Lung (tissue), 12 donors: ENCODE results near the gene RGS3. TPM values are rescaled to one million over a fixed set of nuclear protein-coding genes. Genes with fewer than 3 reads are reported as not detected.

Source experiments
- ATAC-seq: fragments of 200-7000 bp; cut with Tn5 transposase; one replicate; pipeline ENCODE4 v1.9.1; 2020; ENCODE audit warnings: moderate number of reproducible peaks; ENCODE audit not compliant: insufficient read depth, low FRiP score
- DNase-seq, 3 donors: peaks; one replicate each; pipeline ENCODE4 v3.0.0-alpha.2; 2013 to 2017
- H3K27ac ChIP-seq, 2 donors: one replicate each; pipeline ENCODE4 v1.5.1; 2013; ENCODE audit warnings: mild to moderate bottlenecking in 2 of 2, moderate library complexity in 2 of 2, control low read depth in 1 of 2, inconsistent platforms in 1 of 2, low read depth in 1 of 2, low read length in 1 of 2
- H3K27me3 ChIP-seq, 3 donors: one replicate each; pipeline ENCODE4 v1.5.1; 2013; ENCODE audit warnings: low read length in 2 of 3; ENCODE audit not compliant: control insufficient read depth in 3 of 3, insufficient read depth in 3 of 3
- H3K36me3 ChIP-seq, 4 donors: one replicate each; pipeline ENCODE4 v1.5.1; 2013; ENCODE audit warnings: low read length in 4 of 4, mild to moderate bottlenecking in 1 of 4, moderate library complexity in 1 of 4; ENCODE audit not compliant: control insufficient read depth in 4 of 4, insufficient read depth in 4 of 4
- H3K4me1 ChIP-seq, 5 donors: one replicate each; pipeline ENCODE4 v1.5.1; 2013; ENCODE audit warnings: low read length in 5 of 5, mild to moderate bottlenecking in 2 of 5, moderate library complexity in 1 of 5; ENCODE audit not compliant: control insufficient read depth in 5 of 5, insufficient read depth in 5 of 5
- H3K4me3 ChIP-seq: one replicate; pipeline ENCODE4 v1.5.1; 2013; ENCODE audit warnings: mild to moderate bottlenecking, control low read depth, moderate library complexity
- H3K9ac ChIP-seq, 2 donors: one replicate each; pipeline ENCODE4 v1.5.1; 2013; ENCODE audit warnings: low read length in 2 of 2, control low read depth in 1 of 2; ENCODE audit not compliant: insufficient read depth in 1 of 2
- H3K9me3 ChIP-seq, 4 donors: one replicate each; pipeline ENCODE4 v1.5.1; 2013; ENCODE audit warnings: low read length in 3 of 4, mild to moderate bottlenecking in 1 of 4, moderate library complexity in 1 of 4; ENCODE audit not compliant: control insufficient read depth in 4 of 4, insufficient read depth in 3 of 4
- CTCF ChIP-seq: IDR thresholded peaks from 2 replicates; pipeline ENCODE4 v1.5.1; 2012; ENCODE audit warnings: mild to moderate bottlenecking; ENCODE audit errors: control extremely low read depth, extremely low read depth
- WGBS, 2 donors: extraction: QIAGEN DNeasy Blood & Tissue Kit; methylation state at CpG; one replicate each; pipeline ENCODE4 v1.1.7; 2013; 5-methylcytosine and 5-hydroxymethylcytosine counted together
- polyA plus RNA-seq, 2 donors: library from polyadenylated mRNA; stranded (reverse); fragments of 200-250 nt; gene quantifications; one replicate each; pipeline ENCODE4 v1.2.1, GENCODE V29; 2013
- total RNA-seq, 2 donors: library from RNA; depleted of rRNA in 1 of 2; stranded (reverse); fragments of >200 nt in 1 of 2; gene quantifications; one replicate each; pipeline ENCODE4 v1.2.1, GENCODE V29; 2014 to 2021
- donor health status: control.
- donor health status: control.
- donor health status: Bipolar disorder and iron deficiency.
- donor health status: healthy.
- donor health status: DM: yes; HTN: yes; CAD: no.

RGS3 gene
- total and polyA plus RNA-seq, 4 donors: 43.0 to 91.8 (median 73.9) TPM

DNA sequence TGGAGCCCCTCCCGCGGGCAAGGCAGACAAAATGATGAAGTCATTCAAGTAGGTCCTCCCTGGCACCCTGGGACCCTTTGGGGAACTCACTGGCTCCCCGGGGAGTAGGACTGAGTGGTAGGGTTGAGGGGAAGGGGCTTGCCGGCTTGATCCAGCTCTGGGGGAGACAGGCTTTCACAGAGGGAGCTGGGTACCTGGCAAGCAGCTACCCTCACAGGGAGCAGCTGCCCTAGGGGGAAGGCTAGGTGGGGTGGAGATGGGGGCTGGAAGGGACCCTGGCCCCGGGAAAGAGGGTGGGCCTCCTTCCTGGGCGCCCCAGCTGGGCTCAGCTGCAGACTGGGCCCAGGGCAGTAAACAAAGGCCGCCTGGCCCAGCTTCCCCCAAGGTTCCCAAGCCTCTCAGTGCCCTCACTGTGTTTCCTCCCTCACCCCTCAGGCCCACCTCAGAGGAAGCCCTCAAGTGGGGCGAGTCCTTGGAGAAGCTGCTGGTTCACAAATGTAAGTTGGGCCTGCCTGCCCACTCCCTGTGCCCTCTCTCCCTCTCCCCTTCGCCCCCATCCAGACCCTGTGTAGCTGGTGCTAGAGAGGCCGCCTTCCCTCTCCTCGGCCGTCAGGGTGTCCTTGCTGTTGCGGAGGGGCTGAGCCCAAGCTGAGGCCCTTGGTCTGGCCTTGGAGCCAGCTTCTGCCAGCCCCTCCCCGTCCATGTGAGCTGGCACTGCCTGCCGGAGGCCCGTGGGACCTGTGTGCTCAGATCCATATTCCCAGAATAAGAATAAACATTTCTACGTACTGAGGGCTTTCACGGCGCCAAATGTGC lies 131.2 kb downstream of the RGS3 start:
- Histone ChIP-seq H3K9me3 (no peaks in the 10 kb centered on the region), H3K27me3 (no peaks in the 10 kb centered on the region), H3K9ac (peak overlapping the region; percentile 70 to 80), H3K4me3 (peak overlapping the region; percentile 54), H3K27ac (peak overlapping the region; percentile 63 to 88), H3K4me1 (peaks cover 0 to 56% (median 14%) of the 10 kb centered on the region in 5 donors), H3K36me3 (peaks cover 0 to 38% (median 24%) of the 10 kb centered on the region in 4 donors)
- DNase-seq (no peak), ATAC-seq (no peak)
- TF ChIP-seq CTCF: no peak
- WGBS, 2 donors: 52 to 69% methylated on average over 19 of the region's 19 CpGs

DNA sequence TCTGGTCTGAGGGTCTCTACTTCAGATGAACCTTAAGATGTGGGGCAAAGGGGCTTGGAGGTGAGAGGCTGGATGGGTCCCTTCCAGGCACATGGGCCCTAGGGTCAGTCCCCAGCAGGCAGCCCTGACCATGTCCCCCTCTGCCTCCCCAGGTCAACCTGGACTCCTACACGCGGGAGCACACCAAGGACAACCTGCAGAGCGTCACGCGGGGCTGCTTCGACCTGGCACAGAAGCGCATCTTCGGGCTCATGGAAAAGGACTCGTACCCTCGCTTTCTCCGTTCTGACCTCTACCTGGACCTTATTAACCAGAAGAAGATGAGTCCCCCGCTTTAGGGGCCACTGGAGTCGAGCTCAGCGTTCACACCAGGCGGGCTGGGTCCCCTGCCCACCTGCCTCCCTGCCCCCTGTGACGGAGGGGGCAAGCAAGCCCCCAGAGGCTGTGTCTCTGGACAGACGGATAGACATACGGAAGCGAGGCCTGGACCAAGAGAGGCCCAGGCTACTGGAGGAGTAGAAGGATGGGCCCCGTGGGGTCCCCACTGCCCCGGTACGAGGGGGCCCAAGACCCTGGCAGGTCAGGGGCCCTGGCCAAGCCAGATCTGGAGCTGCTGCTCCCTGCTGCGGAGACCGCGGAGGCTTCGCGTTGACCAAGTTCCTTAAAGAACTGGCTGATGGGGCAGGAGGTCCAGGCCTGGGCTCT lies 133.2 kb downstream of the RGS3 start:
- Histone ChIP-seq H3K4me3 (peak overlapping the region; percentile 4), H3K9me3 (no peaks in the 10 kb centered on the region), H3K27me3 (no peaks in the 10 kb centered on the region), H3K36me3 (peaks cover 0 to 39% (median 22%) of the 10 kb centered on the region in 4 donors), H3K4me1 (peaks cover 3 to 68% (median 13%) of the 10 kb centered on the region in 5 donors), H3K9ac (peak overlapping the region in 1 of 2 donors; percentile 49), H3K27ac (peak overlapping the region in 1 of 2 donors; percentile 46)
- no peak for TF ChIP-seq CTCF
- ATAC-seq: no peak
- 87 to 91% methylated on average over 27 of the region's 27 CpGs for WGBS, 2 donors
- no peak for DNase-seq

DNA sequence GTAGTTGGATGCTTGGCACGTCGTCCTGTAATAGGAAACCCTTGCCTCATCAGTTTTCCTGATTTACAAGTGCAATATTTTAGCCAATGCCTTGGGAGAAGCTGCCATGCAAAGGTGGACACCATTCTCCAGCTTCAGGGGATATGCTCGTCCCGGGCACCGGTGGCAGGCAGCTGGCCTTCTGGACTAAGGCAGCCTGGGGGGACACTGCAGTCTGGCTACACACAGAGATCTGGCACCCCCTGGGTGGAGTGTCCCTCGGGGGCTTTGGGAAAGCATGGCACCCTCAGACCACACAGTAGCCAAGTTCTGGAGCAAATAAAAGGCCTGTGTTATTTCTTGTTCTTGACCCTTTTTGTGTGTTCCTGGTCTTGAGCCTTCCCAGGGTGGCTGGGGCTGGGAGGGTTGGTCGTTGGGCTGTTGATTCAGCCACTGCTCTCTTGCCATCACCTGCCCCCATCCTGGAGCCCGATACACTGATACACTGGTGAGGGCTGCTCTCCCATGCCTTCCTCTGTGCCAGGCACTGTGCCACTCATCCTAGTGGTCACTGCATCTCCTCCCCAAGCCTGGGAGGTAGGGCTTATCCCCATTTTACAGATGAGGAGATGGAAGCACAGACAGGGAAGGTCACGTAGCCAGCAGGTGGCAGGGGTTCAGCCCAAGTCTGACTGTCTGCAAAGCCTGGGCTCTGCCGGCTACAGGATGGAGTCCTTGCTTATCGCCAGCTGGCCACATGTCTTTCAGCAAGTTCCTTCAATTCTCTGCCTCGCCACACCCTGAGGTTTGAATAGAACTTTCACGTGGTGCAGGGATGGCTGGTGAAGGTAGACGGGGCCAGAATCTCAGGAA lies 134.1 kb downstream of the RGS3 start:
- DNase-seq (peak in 1 of 3 donors; percentile 10), ATAC-seq (no peak)
- Histone ChIP-seq H3K27me3 (no peaks in the 10 kb centered on the region), H3K4me1 (peaks cover 3 to 71% (median 11%) of the 10 kb centered on the region in 5 donors), H3K36me3 (peaks cover 0 to 36% (median 22%) of the 10 kb centered on the region in 4 donors), H3K27ac (peak overlapping the region in 1 of 2 donors; percentile 33), H3K9ac (no peak overlapping the region), H3K9me3 (no peaks in the 10 kb centered on the region), H3K4me3 (no peak overlapping the region)
- 66 to 70% methylated on average over 14 of the region's 14 CpGs for WGBS, 2 donors
- TF ChIP-seq CTCF: no peak
